Amygdala (tissue), 56 donors: ENCODE measurements around the gene MAP4K2.

Experiments used
- DNase-seq, 56 donors: peaks; one replicate each; lab custom pipeline; 2025; lab: John Stamatoyannopoulos, UW

Gene MAP4K2

GRCh38 chr11:64772303-64773018 is 30.6 kb downstream of the MAP4K2 start:
- DNase-seq, result no peak

- DNase-seq, result no peak
Measured at GRCh38 chr11:64771861-64772260, 31.2 kb downstream of the MAP4K2 start.

- no peak for DNase-seq
Measured at GRCh38 chr11:64770120-64770519, 32.9 kb downstream of the MAP4K2 start.

- no peak for DNase-seq
Measured at GRCh38 chr11:64769283-64769682, 33.7 kb downstream of the MAP4K2 start.

GRCh38 chr11:64768300-64768694 is 34.7 kb downstream of the MAP4K2 start:
- no peak for DNase-seq

- DNase-seq, result peak in 11 of 56 donors; percentile 6 to 61 (median 29)
Measured at GRCh38 chr11:64767344-64768299, 35.4 kb downstream of the MAP4K2 start.

GRCh38 chr11:64766881-64767280 is 36.1 kb downstream of the MAP4K2 start:
- no peak for DNase-seq

GRCh38 chr11:64765851-64766665 is 37.0 kb downstream of the MAP4K2 start:
- no peak for DNase-seq

- DNase-seq, result peak in 1 of 56 donors; percentile 19
Measured at GRCh38 chr11:64765291-64765850, 37.6 kb downstream of the MAP4K2 start.

GRCh38 chr11:64764753-64765152 is 38.3 kb downstream of the MAP4K2 start:
- DNase-seq, result no peak

- DNase-seq, result no peak
Measured at GRCh38 chr11:64764040-64764611, 38.9 kb downstream of the MAP4K2 start.

GRCh38 chr11:64763526-64764039 is 39.4 kb downstream of the MAP4K2 start:
- peak in 12 of 56 donors; percentile 16 to 59 (median 34) for DNase-seq

- DNase-seq, result peak in 4 of 56 donors; percentile 16 to 46 (median 36)
Measured at GRCh38 chr11:64762674-64763525, 40.1 kb downstream of the MAP4K2 start.

GRCh38 chr11:64762277-64762673 is 40.7 kb downstream of the MAP4K2 start:
- DNase-seq, result peak in 14 of 56 donors; percentile 7 to 68 (median 40)

- no peak for DNase-seq
Measured at GRCh38 chr11:64760759-64761420, 42.1 kb downstream of the MAP4K2 start.

GRCh38 chr11:64759722-64760719 is 43.0 kb downstream of the MAP4K2 start, which contains the start of gene PYGM:
Gene PYGM, minus strand, starts transcription at chr11:64759974. Its CDS starts 76 bp downstream, at chr11:64759898.
- peak in 35 of 56 donors; percentile 6 to 89 (median 56) for DNase-seq
